Skeletal muscle satellite cell (primary cell): ENCODE measurements around the gene MMP24. TPM values are rescaled to one million over a fixed set of nuclear protein-coding genes. Genes with fewer than 3 reads are reported as not detected.
"Not testable (repeated sequence)": the region's sequence is repeated elsewhere in the genome, so short reads cannot be mapped to it uniquely, and the experiment has no call there.

Experiments
- H3K27me3 ChIP-seq: 2 replicates; pipeline ENCODE4 v1.7.0; 2013; ENCODE audit warnings: low read length; ENCODE audit not compliant: control insufficient read depth, insufficient read depth
- H3K36me3 ChIP-seq: 2 replicates; pipeline ENCODE4 v1.7.0; 2013; ENCODE audit warnings: mild to moderate bottlenecking, control low read depth, low read length; ENCODE audit not compliant: insufficient read depth
- H3K4me1 ChIP-seq: 2 replicates; pipeline ENCODE4 v1.7.0; 2013; ENCODE audit warnings: low read length; ENCODE audit not compliant: control insufficient read depth, insufficient read depth
- H3K4me2 ChIP-seq: 2 replicates; pipeline ENCODE4 v1.7.0; 2013; ENCODE audit warnings: mild to moderate bottlenecking, low read length
- H3K4me3 ChIP-seq: 2 replicates; pipeline ENCODE4 v1.7.0; 2013; ENCODE audit warnings: low read length
- H3K9ac ChIP-seq: 2 replicates; pipeline ENCODE4 v1.7.0; 2013; ENCODE audit warnings: mild to moderate bottlenecking, low read depth, low read length, moderate library complexity
- H3K9me3 ChIP-seq: replicated peaks from 2 replicates; pipeline ENCODE4 v1.7.0; 2013; ENCODE audit warnings: mild to moderate bottlenecking, control low read depth, low read length
- total RNA-seq: library from RNA; depleted of rRNA; stranded (reverse); fragments of >200 nt; gene quantifications from 2 replicates; pipeline ENCODE4 v1.2.3, GENCODE V29; 2012; rRNA removed

MMP24 gene
- 0.22 and 0.25 TPM in 2 replicates for total RNA-seq

GRCh38 chr20:35226126-35226883, at the start of gene MMP24:
TSS of gene MMP24 (plus strand) at chr20:35226690. CDS start at chr20:35226739, 49 bp downstream.
- peaks cover 36% of the 10 kb centered on the region for H3K27me3 ChIP-seq
- H3K9ac ChIP-seq, result no peak within 1 kb of the TSS
- H3K4me3 ChIP-seq, result peak within 1 kb of the TSS; percentile 58
- H3K4me1 ChIP-seq, result peaks cover 3% of the 10 kb centered on the region
- no peaks in the 10 kb centered on the region for H3K9me3 ChIP-seq
- H3K4me2 ChIP-seq, result peak within 1 kb of the TSS; percentile 79
- H3K36me3 ChIP-seq, result no peaks in the 10 kb centered on the region

GRCh38 chr20:35179292-35180212, 46.9 kb upstream of the MMP24 start:
- H3K4me2 ChIP-seq, result no peak overlapping the region

GRCh38 chr20:35180266-35180665, 46.2 kb upstream of the MMP24 start:
- Histone ChIP-seq H3K9ac (no peak overlapping the region), H3K4me3 (no peak overlapping the region), H3K27me3 (no peaks in the 10 kb centered on the region), H3K36me3 (no peaks in the 10 kb centered on the region), H3K4me2 (no peak overlapping the region), H3K4me1 (no peaks in the 10 kb centered on the region), H3K9me3 (no peaks in the 10 kb centered on the region)

More at GRCh38 chr20:35179292-35180212, 46.9 kb upstream of the MMP24 start:
- H3K36me3 ChIP-seq, result no peaks in the 10 kb centered on the region
- no peak overlapping the region for H3K4me3 ChIP-seq
- H3K9me3 ChIP-seq, result no peaks in the 10 kb centered on the region
- no peaks in the 10 kb centered on the region for H3K27me3 ChIP-seq
- H3K9ac ChIP-seq, result no peak overlapping the region
- no peaks in the 10 kb centered on the region for H3K4me1 ChIP-seq

- H3K4me3 ChIP-seq, result no peak overlapping the region
- no peaks in the 10 kb centered on the region for H3K9me3 ChIP-seq
- no peak overlapping the region for H3K4me2 ChIP-seq
- H3K4me1 ChIP-seq, result no peaks in the 10 kb centered on the region
- H3K36me3 ChIP-seq, result no peaks in the 10 kb centered on the region
- H3K27me3 ChIP-seq, result no peaks in the 10 kb centered on the region
- H3K9ac ChIP-seq, result no peak overlapping the region
Measured at GRCh38 chr20:35181731-35182130, 44.8 kb upstream of the MMP24 start.

- not testable (repeated sequence) for H3K4me2 ChIP-seq, H3K9ac ChIP-seq, H3K36me3 ChIP-seq
Measured at GRCh38 chr20:35186691-35187289, 39.7 kb upstream of the MMP24 start.

GRCh38 chr20:35187584-35188190, 38.8 kb upstream of the MMP24 start:
- H3K36me3 ChIP-seq, result no peaks in the 10 kb centered on the region
- no peak overlapping the region for H3K4me3 ChIP-seq
- no peak overlapping the region for H3K9ac ChIP-seq
- no peaks in the 10 kb centered on the region for H3K9me3 ChIP-seq
- H3K4me2 ChIP-seq, result no peak overlapping the region
- H3K27me3 ChIP-seq, result peaks cover 7% of the 10 kb centered on the region
- H3K4me1 ChIP-seq, result no peaks in the 10 kb centered on the region

More at GRCh38 chr20:35186691-35187289, 39.7 kb upstream of the MMP24 start:
- H3K27me3 ChIP-seq, H3K9me3 ChIP-seq, H3K4me3 ChIP-seq, H3K4me1 ChIP-seq: not testable (repeated sequence)

GRCh38 chr20:35189223-35189622, 37.3 kb upstream of the MMP24 start:
- H3K4me3 ChIP-seq, H3K4me1 ChIP-seq, H3K9me3 ChIP-seq, H3K4me2 ChIP-seq, H3K9ac ChIP-seq, H3K27me3 ChIP-seq, H3K36me3 ChIP-seq: not testable (repeated sequence)

- H3K4me3 ChIP-seq, result no peak overlapping the region
- no peak overlapping the region for H3K4me2 ChIP-seq
- no peaks in the 10 kb centered on the region for H3K36me3 ChIP-seq
- no peaks in the 10 kb centered on the region for H3K9me3 ChIP-seq
- H3K9ac ChIP-seq, result no peak overlapping the region
- peaks cover 7% of the 10 kb centered on the region for H3K27me3 ChIP-seq
- H3K4me1 ChIP-seq, result no peaks in the 10 kb centered on the region
Measured at GRCh38 chr20:35190556-35190955, 35.9 kb upstream of the MMP24 start.

GRCh38 chr20:35191419-35192117, 34.9 kb upstream of the MMP24 start:
- Histone ChIP-seq H3K4me2 (no peak overlapping the region), H3K27me3 (peaks cover 7% of the 10 kb centered on the region), H3K4me1 (no peaks in the 10 kb centered on the region), H3K9ac (no peak overlapping the region), H3K36me3 (no peaks in the 10 kb centered on the region), H3K9me3 (peaks cover 4% of the 10 kb centered on the region), H3K4me3 (no peak overlapping the region)

GRCh38 chr20:35192118-35192872, 34.2 kb upstream of the MMP24 start:
- H3K4me1 ChIP-seq, result no peaks in the 10 kb centered on the region
- H3K9ac ChIP-seq, result no peak overlapping the region
- peaks cover 7% of the 10 kb centered on the region for H3K27me3 ChIP-seq
- no peak overlapping the region for H3K4me3 ChIP-seq
- no peaks in the 10 kb centered on the region for H3K36me3 ChIP-seq
- peaks cover 9% of the 10 kb centered on the region for H3K9me3 ChIP-seq
- no peak overlapping the region for H3K4me2 ChIP-seq
